Measurements from ENCODE around the gene TSPAN5.

- no peak for TF ChIP-seq POLR2A (IDR thresholded peaks at IDR 0.05)
- TF ChIP-seq CTCF (IDR thresholded peaks at IDR 0.05): no peak
Observed at GRCh38 chr4:98498774-98499173, 159.6 kb downstream of the TSPAN5 start.

Data from testis (tissue), 2 donors.